Breast epithelium (tissue), 3 donors: ENCODE results near the gene OR2AG2.
"Not testable (repeated sequence)": the region's sequence is repeated elsewhere in the genome, so short reads cannot be mapped to it uniquely, and the experiment has no call there.

ENCODE experiments used
- CTCF ChIP-seq, 3 donors: fragments of 450-650 bp; IDR thresholded peaks; one replicate each; pipeline ENCODE4 v1.5.1; 2016 to 2017; ENCODE audit warnings: antibody characterized with exemption in 3 of 3, mild to moderate bottlenecking in 3 of 3, moderate library complexity in 3 of 3
- POLR2AphosphoS5 ChIP-seq, 3 donors: sonication (generic); formaldehyde crosslinking; IDR thresholded peaks; one replicate each; pipeline ENCODE4 v1.6.1; 2017; ENCODE audit warnings: antibody characterized with exemption in 3 of 3

GRCh38 chr11:6801075-6801474, 29.3 kb upstream of the OR2AG2 start:
- TF ChIP-seq POLR2AphosphoS5, CTCF (IDR thresholded peaks at IDR 0.05): not testable (repeated sequence)
